Esophagus squamous epithelium (tissue), 4 donors: ENCODE results near the gene SORD.

Experiments
- CTCF ChIP-seq, 6 experiments: fragments of 450-650 bp in 4 of 6; fragments of 200-600 bp in 2 of 6; sonication (generic) in 2 of 6; IDR thresholded peaks; one replicate each; pipeline ENCODE4 v1.5.1; 2016 to 2019; ENCODE audit warnings: antibody characterized with exemption in 6 of 6, mild to moderate bottlenecking in 4 of 6, moderate library complexity in 4 of 6
- POLR2A ChIP-seq, 4 donors: fragments of 450-650 bp; IDR thresholded peaks; one replicate each; pipeline ENCODE4 v1.6.1; 2017; ENCODE audit warnings: antibody characterized with exemption in 4 of 4, mild to moderate bottlenecking in 4 of 4, moderate library complexity in 3 of 4

- TF ChIP-seq CTCF (IDR thresholded peaks at IDR 0.05) = no peak
- TF ChIP-seq POLR2A (IDR thresholded peaks at IDR 0.05) = no peak
These were observed 85.1 kb downstream of the SORD start for GRCh38 chr15:45107941-45108630.
